Upper lobe of left lung (tissue), 4 donors: Measurements from ENCODE around the gene PTPRD.

ENCODE experiments used
- EP300 ChIP-seq, 4 donors: sonication (generic); formaldehyde crosslinking; IDR thresholded peaks; one replicate each; pipeline ENCODE4 v1.5.1; 2017; ENCODE audit warnings: antibody characterized with exemption in 4 of 4, control low read depth in 2 of 4
- POLR2AphosphoS5 ChIP-seq, 2 donors: sonication (generic); formaldehyde crosslinking; IDR thresholded peaks; one replicate each; pipeline ENCODE4 v1.5.1; 2017; ENCODE audit warnings: antibody characterized with exemption in 2 of 2

GRCh38 chr9:10566848-10567247 lies 46.0 kb downstream of the PTPRD start:
- TF ChIP-seq EP300 (IDR thresholded peaks at IDR 0.05) (no peak), POLR2AphosphoS5 (IDR thresholded peaks at IDR 0.05) (no peak)
